NB4 (cell line): ENCODE measurements around the gene GTF2A2.

Source experiments
- POLR2A ChIP-seq: IDR thresholded peaks from 2 replicates; pipeline ENCODE4 v1.6.1; 2011; ENCODE audit warnings: mild to moderate bottlenecking; ENCODE audit not compliant: insufficient read length; ENCODE audit errors: extremely low read depth
- TF ChIP-seq, protein P1 (sequence below): IDR thresholded peaks from one replicate; pipeline ENCODE4 v1.5.1; 2012; ENCODE audit warnings: low read depth, low read length
- TF ChIP-seq, protein P2 (sequence below): IDR thresholded peaks from 2 replicates; pipeline ENCODE4 v1.6.1; 2011; ENCODE audit warnings: low read depth, low read length

DNA sequence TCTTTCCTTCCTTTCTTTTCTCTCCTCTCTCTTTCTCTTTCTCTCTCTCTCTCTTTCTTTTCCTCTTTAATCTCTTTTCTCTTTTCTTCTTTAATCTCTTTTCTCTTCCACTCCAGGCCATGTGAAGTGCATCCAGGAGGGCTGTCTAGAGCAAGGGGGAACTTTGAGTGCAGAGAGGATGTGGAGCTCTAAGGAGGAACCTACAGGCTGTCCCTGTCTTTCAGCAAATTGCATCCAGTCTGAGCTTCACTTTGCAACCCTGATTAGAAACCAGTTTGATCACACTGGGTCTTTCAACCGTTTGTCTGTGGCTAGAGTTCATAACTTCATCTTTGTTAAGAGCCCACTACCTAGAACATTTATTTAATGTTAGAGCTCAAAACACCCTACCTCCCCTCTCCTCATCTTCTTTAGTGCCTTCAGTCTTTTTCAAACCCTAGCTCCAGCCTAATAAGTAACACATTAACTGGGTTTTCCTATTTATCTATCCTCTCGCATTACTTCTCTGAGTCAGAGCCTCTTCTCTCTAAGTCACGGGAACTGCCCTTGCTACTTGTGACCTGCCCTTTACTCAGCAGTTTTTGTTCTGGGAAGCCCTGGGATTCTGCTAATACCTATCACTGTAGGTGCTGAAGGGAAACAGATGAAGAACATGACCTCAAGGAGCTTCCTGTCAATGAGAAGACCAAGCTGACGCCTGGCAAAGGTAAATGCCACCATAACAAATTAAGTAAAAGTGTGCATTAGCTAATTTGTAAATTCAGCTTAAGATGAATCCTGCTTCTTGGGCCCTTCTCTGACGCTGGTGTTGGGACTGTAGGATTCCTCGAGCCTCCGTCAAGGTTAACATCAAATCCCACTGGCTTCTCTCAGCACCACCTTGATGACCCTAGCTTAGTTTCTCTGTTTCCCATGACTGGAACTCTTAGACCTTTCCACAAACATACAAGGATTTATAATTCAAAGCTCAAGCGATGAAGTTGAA is 45.7 kb downstream of the GTF2A2 start, which contains the start of gene GCNT3:
- TF ChIP-seq, protein P1, sequence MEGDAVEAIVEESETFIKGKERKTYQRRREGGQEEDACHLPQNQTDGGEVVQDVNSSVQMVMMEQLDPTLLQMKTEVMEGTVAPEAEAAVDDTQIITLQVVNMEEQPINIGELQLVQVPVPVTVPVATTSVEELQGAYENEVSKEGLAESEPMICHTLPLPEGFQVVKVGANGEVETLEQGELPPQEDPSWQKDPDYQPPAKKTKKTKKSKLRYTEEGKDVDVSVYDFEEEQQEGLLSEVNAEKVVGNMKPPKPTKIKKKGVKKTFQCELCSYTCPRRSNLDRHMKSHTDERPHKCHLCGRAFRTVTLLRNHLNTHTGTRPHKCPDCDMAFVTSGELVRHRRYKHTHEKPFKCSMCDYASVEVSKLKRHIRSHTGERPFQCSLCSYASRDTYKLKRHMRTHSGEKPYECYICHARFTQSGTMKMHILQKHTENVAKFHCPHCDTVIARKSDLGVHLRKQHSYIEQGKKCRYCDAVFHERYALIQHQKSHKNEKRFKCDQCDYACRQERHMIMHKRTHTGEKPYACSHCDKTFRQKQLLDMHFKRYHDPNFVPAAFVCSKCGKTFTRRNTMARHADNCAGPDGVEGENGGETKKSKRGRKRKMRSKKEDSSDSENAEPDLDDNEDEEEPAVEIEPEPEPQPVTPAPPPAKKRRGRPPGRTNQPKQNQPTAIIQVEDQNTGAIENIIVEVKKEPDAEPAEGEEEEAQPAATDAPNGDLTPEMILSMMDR: no peak
- TF ChIP-seq POLR2A: no peak
- TF ChIP-seq, protein P2, sequence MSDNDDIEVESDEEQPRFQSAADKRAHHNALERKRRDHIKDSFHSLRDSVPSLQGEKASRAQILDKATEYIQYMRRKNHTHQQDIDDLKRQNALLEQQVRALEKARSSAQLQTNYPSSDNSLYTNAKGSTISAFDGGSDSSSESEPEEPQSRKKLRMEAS: no peak
